Measurements from ENCODE around the gene BAAT.

Gene BAAT

DNA sequence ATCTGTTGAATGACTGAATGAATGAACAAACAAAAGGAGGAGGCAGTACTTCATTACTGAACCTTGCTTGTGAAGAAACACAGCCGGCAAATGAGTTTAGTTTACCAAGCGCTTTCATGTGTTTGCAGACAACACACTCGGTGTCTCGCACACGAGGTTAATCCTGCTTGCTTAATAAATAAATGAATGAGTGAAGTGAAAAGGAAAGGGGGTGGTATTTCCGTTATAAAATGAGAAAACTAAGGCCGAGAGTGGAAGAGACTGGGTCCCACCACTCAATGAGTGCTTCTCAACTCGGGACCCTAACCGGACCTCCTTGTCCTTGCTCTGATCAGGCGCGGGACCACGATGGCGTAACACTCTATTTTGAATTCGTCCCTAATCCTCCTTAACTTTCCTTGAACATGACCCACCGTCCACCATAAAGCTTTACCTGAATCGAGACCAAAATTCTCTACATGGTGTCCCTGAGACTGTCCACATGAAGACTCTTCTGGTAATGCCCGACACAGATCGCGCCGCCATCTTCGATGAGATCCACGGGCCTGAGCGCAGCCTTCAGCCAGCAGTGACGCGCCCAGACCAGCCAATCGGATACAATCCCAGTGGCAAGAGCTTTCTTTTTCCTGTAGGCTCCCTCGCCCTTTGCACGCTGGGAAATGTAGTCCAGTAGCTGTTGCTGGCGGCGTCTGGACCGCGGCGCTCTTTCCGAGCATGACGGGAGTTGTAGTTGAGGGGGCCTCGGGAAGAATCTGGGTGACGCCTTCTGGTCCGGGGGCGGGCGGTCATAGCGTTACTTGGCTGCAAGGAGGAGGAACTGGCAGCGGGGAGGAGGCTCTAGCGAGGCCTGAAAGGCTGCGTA lies 13.5 kb upstream of the BAAT start, which contains the start of the genes MRPL50 and ZNF189:
Gene MRPL50 (minus strand): TSS at position 551 of the 862 bp plus-strand sequence. CDS start 26 bp downstream, at position 525.
Gene ZNF189 (plus strand): TSS at position 784 of the 862 bp plus-strand sequence. CDS start 306 bp downstream, outside the sequence.
- DNase-seq (ENCODE audit: low spot score), result peak; percentile 99

DNA sequence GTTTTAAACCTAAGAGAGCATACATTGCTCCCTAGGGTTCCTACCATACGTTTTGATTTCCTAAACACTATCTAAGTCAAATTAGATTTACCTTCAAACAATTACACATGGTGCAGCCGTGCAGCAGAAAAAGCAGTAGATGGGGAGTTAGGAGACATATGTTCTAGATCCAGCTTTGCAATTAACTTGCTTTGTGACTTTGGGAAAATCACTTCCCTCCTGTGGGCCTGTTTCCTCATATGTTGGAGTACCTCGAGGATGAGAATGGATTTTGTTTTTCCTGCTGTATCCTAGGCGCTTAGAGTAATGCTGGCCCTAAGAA lies 12.9 kb upstream of the BAAT start:
- no peak for DNase-seq (ENCODE audit: low spot score)

DNA sequence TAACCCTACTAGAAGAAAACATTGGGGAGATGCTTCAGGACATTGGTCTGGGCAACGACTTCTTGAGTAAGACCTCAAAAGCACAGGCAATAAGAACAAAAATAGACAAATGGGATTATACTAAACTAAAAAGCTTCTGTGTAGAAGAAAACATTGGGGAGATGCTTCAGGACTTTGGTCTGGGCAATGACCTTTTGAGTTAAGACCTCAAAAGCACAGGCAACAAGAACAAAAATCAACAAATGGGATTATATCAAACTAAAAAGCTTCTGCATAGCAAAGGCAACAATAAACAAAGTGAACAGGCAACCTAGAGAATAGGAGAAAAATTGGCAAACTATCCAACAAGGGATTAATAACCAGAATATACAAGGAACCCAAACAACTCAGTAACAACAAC lies 9.9 kb upstream of the BAAT start:
- DNase-seq (ENCODE audit: low spot score), result no peak

DNA sequence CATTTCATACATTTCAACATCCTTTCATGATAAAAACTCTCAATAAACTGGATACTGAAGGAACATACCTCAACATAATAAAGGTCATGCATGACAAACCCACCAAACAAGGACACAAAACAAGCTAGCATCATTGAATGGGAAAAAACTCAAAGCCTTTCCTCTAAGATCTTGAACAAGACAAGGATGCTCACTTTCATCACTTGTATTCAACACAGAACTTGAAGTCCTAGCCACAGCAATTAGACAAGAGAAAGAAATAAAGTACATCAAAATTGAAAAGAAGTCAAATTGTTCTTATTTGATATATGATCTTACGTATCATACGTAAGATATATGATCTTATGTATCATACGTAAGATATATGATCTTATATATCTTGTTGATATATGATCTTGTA lies 8.3 kb upstream of the BAAT start:
- no peak for DNase-seq (ENCODE audit: low spot score)

DNA sequence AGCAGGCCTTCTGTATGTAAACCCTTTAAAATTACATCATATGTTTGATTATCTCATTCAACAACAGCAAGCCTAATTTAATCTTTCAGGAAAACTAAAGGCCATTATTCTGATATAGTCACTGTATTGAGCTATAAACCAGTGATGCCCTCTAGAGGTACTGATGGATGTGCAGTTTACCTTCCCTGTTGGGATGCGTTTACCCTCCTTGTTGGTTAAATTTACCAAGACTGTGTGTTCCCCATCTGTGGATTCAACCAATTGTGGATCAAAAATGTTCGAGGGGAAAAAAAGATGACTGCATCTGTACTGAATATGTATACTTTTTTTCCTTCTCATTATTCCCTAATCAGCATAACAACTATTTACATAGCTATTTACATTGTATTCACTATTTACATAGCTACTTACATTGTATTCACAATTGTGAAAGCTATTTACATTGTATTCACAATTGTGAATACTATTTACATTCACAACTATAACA lies 3.7 kb upstream of the BAAT start:
- DNase-seq (ENCODE audit: low spot score), result no peak

DNA sequence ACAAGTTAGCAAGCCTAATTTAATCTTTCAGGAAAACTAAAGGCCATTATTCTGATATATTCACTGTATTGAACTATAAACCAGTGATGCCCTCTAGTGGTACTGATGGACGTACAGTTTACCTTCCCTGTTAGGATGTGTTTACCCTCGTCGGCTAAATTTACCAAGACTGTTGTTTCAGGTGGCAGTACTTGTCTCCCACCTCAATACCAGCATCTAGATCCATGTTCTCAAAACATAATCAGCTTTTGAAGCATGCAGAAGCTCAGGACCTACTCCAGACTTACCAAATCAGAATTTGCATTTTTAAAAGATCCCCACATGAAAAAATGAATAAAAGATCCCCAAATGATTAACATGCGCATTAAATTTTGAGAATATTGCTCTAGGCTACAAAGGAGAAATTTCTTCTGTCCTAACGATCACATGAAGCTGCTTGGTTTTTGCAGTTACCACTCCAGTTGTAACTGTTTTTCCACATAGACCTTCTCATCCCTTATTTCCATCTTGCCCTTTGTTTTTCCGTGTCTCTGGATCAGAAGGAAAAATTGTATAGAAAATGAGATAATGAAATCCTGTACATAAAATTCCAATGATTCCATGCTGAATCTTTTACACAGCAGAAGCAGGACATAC lies 3.2 kb upstream of the BAAT start:
- peak; percentile 35 for DNase-seq (ENCODE audit: low spot score)

DNA sequence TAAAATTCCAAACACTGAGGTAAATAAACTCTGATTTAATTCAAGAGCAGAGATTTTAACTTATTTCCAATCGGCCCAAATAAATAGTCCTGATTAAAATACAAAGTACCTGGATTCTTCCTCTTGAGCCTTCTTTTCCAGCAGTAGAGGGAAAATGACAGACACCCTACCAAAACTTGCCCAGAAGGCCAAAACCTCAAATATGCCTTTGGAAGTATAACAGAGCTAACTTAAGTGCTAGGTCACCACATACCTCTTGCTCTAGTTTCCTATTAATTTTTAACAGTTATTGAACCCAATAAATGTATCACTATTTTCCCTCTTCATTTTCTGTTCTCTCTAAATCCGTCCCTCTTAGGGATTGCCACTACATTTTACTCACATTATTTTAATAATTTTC lies 1.4 kb downstream of the BAAT start:
- no peak for DNase-seq (ENCODE audit: low spot score)

DNA sequence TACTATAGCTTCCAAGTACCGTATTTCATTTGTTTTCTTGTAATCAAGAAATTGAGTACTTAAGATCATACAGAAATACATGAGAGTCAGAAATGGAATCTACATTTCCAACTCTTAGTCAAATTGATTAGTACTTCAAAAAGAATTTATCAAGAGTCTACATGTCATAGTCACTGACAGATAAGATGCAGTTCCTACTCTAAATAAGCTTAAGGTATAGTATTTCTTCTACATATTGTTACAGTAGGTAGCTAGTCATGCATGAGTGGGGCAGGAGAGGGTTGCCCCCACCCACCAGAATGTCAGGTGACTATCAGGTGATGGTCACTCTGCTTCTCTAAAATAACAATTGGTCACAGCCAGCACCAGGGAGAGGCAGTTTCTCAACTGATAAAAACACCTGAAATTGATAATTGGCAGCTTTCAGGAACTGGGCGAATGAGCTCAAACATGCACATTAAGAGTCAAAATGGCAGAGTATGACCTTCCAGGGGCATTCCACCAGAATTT lies 2.9 kb downstream of the BAAT start:
- DNase-seq (ENCODE audit: low spot score), result no peak

DNA sequence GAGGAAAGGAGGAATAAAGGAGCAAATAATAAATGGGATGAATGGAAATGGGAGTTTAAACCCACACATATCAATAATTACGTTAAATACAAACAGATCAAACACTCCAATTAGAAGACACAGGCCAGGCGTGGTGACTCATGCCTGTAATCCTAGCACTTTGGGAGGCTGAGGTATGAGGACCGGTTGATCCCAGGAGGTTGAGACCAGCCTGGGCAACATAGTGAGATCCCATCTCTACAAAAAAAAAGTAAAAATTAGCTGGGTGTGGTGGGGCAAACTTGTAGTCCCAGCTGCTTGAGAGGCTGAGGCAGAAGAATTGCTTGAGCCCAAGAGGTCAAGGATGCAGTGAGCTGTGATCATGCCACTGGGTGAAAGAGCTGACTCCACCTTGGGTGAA lies 3.7 kb downstream of the BAAT start:
- DNase-seq (ENCODE audit: low spot score), result no peak

DNA sequence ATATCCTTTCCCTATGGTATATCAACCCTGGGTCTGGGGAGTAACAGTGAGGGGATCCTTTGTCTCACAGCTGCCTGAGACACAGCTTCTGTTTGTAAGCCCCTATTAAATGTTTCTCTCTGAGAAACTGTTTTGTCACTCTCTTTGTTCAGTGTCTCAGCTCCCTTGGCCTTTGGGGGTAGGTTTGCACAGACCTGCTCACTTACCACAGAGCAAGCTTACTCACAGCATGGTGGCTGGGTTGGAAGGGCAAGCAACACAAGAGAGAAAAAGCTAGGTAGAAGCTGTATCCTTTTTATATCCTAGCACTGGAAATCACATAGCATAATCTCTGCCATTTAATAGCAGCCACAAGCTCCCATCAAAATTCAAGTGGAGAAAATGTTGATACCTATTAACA lies 4.5 kb downstream of the BAAT start:
- DNase-seq (ENCODE audit: low spot score), result no peak

DNA sequence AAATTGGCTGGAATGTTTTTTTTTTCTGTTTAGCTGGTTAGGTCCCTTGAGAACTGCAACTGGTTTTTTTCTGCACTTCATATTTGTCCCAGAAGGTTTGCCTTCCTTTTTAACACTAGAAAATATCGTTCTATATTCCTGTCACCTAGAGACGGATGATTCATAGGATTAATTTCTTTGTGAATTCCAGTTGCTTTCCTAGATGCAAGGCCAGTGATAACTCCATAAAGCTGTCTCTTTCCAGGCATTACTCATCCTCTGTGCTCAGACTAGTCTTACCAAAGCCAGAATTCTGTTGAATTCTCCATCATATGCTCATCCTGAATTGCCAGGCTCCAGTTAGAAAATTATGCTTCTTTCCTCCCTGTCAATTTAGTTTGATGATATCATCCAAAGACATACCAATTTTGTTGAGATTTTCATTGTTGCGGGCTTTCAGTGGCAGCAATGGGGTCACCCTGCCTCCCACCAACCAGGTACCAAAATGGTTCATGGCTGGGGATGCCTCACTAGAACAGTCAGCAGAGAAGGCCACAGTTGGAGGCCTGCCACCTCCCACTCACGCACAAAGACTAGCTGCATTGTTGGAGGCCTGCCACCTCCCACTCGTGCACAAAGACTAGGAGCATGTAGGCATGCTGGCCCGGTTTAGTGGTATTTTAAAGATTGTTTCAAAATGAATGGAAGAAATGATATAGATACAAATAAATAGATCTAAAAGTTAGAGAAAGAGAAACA lies 8.5 kb downstream of the BAAT start:
- DNase-seq (ENCODE audit: low spot score), result no peak

DNA sequence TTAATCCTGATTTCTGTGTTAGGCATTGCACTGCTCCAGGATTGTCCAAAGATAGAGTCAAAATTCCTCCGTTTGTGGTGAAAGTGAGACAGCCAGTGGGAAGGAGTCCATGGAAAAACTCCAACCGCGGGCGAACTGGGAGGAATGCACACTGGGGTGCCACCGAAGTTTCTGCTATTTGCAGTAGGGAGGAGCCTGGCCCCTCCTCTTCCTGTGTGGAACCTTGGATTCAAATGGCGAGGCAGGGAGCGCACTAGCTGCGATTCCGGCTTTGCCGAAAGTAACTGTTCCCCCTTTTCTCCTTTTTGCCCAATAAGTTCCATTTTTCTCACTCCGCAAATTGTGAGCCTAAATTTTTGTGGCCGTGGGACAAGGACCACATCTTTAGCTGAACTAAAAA lies 9.3 kb downstream of the BAAT start:
- DNase-seq (ENCODE audit: low spot score), result no peak

DNA sequence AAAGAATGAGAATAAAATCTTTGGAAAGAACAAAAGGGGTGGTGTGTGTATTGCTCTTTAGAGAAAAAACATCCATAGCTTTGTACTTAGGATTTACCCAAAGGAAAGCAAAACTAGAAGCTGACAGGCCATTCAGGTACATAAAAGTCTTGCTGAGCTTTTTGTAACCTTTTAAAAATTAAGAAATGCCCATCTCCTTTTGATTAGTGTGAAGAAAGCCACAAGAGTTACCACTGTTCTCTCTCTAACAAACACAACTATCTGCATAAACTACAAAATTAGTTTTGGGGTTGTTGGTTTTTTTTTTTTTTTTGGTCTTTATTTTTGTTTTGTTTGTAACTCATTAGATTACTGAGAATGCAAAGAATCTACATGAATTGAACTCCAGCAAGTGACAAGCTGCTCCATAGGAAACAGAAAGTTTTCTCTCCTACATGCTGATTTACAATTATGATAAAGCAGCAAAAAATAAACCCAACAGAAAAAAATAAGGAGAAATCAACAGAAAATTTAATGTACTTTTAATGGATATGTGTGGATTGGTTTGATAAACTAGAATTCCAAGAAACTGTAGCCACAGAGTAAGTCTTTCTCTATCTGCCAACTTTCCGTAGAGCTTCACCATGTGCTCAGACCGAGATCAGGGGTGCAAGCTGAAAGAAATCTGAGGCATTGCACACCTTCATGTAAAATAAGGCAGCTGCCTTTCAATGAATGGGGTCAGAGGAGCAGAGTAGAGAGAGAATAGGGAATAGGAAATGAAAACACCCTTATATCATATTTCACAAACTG lies 12.3 kb downstream of the BAAT start:
- no peak for DNase-seq (ENCODE audit: low spot score)

DNA sequence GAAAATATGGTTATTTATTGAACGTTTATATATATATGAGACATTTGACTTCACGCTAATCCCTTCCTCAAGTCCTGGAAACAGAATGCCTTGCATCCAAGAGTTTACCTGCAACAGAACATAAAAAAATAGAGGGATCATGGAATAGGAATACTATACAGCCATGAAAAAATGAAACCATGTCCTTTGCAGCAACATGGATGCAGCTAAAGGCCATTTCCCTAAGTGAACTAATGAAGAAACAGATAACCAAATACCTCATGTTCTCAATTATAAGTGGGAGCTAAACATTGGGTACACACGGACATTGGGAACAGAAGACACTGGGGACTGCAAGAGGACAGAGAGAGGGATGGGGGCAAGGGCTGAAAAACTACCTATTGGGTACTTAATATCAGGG lies 13.0 kb downstream of the BAAT start:
- no peak for DNase-seq (ENCODE audit: low spot score)

DNA sequence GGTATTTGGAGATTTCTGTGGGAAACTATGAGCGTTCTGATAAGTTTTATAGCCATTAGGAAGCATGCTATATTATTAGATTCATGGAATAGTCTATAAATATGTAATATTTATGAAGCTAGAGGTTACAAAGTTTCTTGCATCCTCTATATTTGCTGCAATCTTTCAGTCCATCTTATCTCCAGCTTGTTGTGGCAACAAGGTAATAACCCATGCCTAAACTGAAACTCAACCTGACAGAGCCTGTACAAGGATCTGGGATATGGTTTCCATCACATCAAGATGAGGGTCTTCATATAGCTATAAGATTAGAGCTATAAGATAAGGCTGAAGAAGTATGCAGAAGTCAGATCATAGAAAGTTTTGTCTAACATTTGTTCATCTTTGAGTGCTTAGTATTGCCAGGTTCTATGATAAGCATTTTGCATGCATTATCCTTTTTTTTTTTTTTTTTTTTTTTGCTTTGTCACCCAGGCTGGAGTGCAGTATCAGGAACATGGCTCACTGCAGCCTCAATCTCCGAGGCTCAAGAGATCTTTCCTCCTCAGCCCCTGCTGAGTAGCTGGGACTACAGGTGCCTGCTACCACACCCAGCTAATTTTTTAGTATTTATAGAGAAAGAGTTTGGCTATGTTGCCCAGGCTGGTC lies 14.8 kb downstream of the BAAT start:
- DNase-seq (ENCODE audit: low spot score), result no peak

DNA sequence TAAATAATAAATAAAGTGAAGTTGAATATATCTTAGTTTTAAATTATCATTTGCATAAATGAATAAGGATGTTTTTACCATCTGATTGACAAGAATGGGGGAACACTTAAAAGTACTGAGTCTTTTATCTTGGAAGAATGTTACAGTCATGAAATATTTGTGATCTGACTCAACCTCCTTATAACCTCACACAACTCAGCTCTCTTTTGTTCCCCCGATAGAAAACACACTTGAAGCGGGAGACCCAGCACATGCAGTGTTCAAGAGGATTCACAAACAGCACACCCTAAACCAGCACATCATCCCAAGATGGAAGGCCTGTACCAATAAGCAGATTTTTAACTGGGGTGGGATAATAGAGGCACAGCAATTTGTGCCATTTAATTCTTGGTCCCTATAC lies 15.5 kb downstream of the BAAT start:
- DNase-seq (ENCODE audit: low spot score), result no peak

DNA sequence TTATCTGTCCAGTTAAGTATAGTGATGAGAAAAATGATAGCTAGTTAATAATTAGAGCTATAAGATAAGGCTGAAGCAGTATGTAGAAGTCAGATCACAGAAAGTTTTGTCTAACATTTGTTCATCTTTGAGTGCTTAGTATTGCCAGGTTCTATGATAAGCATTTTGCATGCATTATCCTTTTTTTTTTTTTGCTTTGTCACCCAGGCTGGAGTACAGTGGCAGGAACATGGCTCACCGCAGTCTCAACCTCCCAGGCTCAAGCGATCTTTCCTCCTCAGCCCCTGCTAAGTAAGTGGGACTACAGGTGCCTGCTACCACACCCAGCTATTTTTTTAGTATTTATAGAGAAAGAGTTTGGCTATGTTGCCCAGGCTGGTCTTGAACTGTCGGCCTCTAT lies 17.5 kb downstream of the BAAT start:
- DNase-seq (ENCODE audit: low spot score), result no peak

DNA sequence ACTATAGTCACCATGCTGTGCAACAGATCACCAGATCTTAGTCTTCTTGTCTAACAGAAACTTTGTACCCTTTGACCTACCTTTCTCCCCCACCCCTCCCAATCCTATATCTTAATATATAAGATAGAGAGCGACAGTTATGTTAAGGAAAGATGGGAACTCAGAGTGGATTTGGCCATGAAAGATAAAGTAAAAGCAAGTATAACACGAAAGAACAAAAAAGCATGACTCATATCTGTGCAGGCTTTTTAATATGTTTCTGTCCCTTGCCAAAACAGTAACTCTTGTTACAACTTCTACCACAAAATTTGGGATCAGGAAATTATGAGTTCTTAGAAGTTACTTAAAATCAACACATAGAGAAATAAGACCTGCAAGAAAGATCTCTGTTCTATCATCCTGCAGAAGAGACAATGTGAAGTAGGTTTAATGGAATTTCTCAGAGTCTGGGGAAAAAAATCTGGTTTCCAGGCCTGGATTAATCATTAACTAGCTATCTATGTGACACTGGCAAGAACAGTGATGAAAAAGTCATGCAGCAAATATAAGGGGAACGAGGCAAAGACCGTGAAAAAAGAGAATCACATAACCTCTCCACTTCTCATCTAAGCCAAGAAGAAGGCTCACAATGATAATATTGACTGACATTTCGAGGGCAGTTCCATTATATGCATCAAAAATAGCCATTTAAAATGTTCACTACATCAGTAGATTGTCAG lies 18.6 kb downstream of the BAAT start:
- no peak for DNase-seq (ENCODE audit: low spot score)

DNA sequence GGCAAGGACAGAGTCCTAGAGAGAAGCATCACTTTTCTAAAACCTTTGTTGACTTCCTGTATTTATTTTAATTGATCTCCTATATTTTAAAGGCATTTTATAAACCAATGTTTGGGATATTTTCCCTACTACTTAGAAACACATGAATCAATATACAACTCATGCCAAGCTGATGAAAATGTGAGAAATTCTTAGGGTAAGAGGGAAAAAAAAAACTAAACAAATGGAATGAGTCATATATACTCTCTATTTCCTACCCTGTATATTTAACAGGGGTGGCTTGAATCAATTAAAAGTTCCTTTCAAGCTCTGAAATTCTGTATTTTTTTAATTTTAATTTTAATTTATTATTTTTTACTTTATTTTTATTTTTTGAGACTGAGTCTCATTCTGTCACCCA lies 19.6 kb downstream of the BAAT start:
- no peak for DNase-seq (ENCODE audit: low spot score)

DNA sequence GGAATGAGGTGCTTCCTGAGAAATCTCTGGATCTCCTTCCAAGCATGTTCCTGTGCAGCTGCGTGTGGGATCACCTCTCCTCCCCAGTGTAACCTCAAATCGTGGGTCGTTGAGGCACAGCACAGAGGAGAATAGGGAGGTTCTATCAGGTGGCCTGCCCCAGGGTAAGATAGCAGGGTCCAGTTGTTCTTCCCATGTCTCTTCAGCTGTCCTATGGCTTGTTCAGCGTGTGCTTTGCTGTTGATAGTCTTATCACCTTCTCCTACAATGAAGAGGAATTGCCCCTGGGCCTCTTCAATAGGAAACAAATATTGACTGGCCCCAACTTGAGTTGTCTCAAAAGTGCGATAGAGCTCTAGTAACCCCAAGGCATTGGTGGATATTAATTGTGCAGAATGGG lies 22.4 kb downstream of the BAAT start:
- DNase-seq (ENCODE audit: low spot score), result no peak

DNA sequence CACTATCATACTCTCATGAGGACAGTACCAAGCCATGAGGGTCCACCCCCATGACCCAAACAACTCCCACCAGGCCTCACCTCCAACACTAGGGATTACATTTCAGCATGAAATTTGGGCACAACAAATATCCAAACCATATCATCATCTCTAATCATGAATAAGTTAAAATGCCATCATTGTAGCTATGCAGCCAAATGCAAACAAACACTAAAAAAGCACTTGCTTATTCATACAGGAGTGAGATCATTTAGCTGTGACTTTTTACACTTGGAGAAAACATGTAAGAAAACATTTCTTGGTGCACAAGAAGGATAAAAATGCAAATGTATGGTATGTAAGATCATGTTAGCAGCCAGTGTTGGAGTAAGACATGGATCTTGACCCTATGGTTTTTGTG lies 24.2 kb downstream of the BAAT start:
- no peak for DNase-seq (ENCODE audit: low spot score)

Data from activated CD4-positive, alpha-beta T cell treated with anti-CD3 and anti-CD28 coated beads, Interleukin-2, Interleukin-4, amounts not matched to agents 100 ng/mL and 50 ng/mL, durations not matched to agents 16 hours and 8 hours (primary cell).